ENCODE data around the gene DNAL4. TPM values are rescaled to one million over a fixed set of nuclear protein-coding genes. Genes with fewer than 3 reads are reported as not detected.

The DNAL4 gene
- total RNA-seq, 6 donors from 2014 or later, result 14.7 to 23.7 (median 20.2) TPM

DNA sequence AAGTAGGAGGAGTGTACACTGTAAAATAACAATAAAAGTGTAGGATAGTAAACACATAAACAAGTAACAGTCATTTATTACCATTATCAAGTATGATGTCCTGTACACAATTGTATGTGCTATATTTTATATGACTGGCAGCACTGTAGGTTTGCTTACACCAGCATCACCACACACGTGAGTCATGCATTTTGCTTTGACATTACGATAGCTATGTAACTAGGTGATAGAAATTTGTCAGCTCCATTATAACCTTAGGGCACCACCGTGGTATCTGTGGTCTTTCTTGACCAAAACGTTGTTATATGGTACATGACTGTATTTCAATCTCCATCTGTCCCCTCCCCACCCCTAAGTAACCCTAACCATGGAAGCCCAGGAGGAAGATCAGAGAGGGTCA lies 1.1 kb downstream of the DNAL4 start:
- Histone ChIP-seq H3K4me3 (peak overlapping the region in 2 of 4 donors; percentile 70 to 96), H3K27ac (peak overlapping the region in 2 of 4 donors; percentile 85 to 88), H3K36me3 (peaks cover 0 to 12% (median 9%) of the 10 kb centered on the region in 4 donors), H3K9me3 (no peaks in the 10 kb centered on the region), H3K4me1 (peaks cover 14 to 27% (median 16%) of the 10 kb centered on the region in 4 donors), H3K27me3 (no peaks in the 10 kb centered on the region)
- ATAC-seq (ENCODE audit: low FRiP score in 2 of 2) (no peak), DNase-seq (no peak)
- WGBS, 2 donors, result 72 to 73% methylated on average over 4 of the region's 4 CpGs
- no peak for TF ChIP-seq EP300 (IDR thresholded peaks at IDR 0.05)
- no peak for TF ChIP-seq POLR2AphosphoS5 (IDR thresholded peaks at IDR 0.05)
- no peak for TF ChIP-seq POLR2A (IDR thresholded peaks at IDR 0.05)
- TF ChIP-seq, protein P1, sequence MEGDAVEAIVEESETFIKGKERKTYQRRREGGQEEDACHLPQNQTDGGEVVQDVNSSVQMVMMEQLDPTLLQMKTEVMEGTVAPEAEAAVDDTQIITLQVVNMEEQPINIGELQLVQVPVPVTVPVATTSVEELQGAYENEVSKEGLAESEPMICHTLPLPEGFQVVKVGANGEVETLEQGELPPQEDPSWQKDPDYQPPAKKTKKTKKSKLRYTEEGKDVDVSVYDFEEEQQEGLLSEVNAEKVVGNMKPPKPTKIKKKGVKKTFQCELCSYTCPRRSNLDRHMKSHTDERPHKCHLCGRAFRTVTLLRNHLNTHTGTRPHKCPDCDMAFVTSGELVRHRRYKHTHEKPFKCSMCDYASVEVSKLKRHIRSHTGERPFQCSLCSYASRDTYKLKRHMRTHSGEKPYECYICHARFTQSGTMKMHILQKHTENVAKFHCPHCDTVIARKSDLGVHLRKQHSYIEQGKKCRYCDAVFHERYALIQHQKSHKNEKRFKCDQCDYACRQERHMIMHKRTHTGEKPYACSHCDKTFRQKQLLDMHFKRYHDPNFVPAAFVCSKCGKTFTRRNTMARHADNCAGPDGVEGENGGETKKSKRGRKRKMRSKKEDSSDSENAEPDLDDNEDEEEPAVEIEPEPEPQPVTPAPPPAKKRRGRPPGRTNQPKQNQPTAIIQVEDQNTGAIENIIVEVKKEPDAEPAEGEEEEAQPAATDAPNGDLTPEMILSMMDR (IDR thresholded peaks at IDR 0.05), result no peak

DNA sequence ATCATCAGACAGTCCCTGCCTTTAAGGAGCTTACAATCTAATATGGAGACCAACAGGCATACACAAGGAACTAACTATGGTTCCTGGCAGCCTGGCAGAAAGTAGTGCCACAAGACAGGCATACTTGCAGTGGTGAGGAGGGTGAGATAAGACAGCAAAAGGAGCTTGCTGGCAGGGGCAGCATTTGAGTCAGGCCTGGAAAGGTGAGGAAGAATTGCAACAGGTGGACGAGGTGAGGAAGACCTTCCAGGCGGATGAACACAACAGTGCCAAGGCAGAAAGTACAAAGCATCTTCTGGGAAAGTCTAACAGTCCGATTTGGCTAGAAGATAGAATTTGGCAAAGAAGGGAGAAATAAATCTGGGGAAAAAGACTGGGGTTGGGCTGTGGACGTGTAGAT lies 4.3 kb downstream of the DNAL4 start:
- H3K36me3 ChIP-seq, result peaks cover 0 to 12% (median 9%) of the 10 kb centered on the region in 4 donors
- no peak for DNase-seq
- WGBS, 2 donors, result 83 to 87% methylated on average over 4 of the region's 4 CpGs
- peaks cover 16 to 27% (median 18%) of the 10 kb centered on the region in 4 donors for H3K4me1 ChIP-seq
- peak overlapping the region in 1 of 4 donors; percentile 66 for H3K27ac ChIP-seq
- no peaks in the 10 kb centered on the region for H3K9me3 ChIP-seq
- H3K27me3 ChIP-seq, result no peaks in the 10 kb centered on the region
- no peak for TF ChIP-seq POLR2AphosphoS5 (IDR thresholded peaks at IDR 0.05)
- no peak overlapping the region for H3K4me3 ChIP-seq
- ATAC-seq (ENCODE audit: low FRiP score in 2 of 2), result no peak

DNA sequence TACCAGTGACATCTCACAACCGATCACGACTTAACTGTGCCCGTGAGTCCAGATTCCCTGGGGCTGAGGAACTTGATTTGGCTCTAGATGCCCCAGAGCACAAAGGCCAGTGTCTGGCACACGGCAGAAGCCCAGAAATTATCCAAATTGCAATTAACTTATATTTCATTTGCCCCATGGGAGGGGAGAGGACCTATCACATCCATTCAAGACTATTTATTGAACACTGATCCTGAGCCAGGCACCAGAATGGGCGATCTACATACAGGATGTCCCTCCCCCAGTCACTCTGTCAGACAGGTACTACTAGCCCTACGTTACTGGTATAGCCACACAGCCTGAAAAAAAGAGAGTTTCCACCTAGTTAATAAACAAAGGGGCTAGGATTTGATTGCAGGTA lies 5.1 kb downstream of the DNAL4 start:
- Histone ChIP-seq H3K27ac (peak overlapping the region; percentile 2 to 66 (median 48)), H3K4me1 (peaks cover 12 to 22% (median 16%) of the 10 kb centered on the region in 4 donors), H3K9me3 (no peaks in the 10 kb centered on the region), H3K36me3 (peaks cover 0 to 12% (median 9%) of the 10 kb centered on the region in 4 donors), H3K4me3 (no peak overlapping the region), H3K27me3 (no peaks in the 10 kb centered on the region)
- no peak for DNase-seq
- no peak for ATAC-seq (ENCODE audit: low FRiP score in 2 of 2)
- TF ChIP-seq POLR2AphosphoS5 (IDR thresholded peaks at IDR 0.05) (no peak), EP300 (IDR thresholded peaks at IDR 0.05) (no peak), POLR2A (IDR thresholded peaks at IDR 0.05) (no peak)
- TF ChIP-seq, protein P1 (IDR thresholded peaks at IDR 0.05), result no peak
- 74 to 76% methylated on average over 6 of the region's 6 CpGs for WGBS, 2 donors

DNA sequence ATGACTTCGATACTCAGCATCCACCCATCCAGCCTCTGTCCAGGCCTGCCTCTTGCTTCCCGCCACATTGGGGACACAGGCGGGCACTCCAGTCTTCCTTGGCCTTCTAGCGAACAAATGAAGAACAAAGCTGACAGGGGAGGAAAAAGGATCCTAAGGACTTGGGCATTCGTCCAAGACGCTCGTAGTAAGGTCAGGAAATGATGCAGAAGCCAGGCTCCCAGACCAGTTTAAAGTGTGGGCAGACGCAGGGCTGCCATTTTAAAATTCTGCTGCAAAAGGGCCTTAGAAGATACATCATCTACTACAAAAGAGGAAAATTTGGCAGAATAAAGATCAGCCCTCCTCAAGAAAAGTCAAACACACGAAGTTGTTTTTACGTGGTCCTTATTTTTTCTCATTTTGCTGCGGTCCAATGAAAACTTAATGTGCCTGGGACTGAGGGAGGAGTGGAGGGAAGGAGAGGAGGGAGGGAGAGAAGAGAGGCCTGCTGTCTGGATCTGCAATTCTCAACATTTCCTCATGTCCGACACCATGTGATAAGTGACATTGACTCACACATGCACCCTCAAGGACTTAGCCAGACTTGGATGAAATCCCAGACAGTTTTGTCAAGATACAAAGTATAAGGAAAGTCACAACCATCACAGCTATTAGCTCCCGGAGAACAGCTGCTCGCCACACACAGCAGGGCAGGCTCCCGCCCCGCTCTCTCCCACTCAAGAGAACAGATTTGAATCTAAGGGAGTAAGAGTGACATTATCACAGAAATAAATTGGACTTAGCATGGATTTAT lies 5.7 kb downstream of the DNAL4 start:
- WGBS, 2 donors, result 52% methylated on average over 16 of the region's 16 CpGs
- Histone ChIP-seq H3K36me3 (peaks cover 0 to 12% (median 9%) of the 10 kb centered on the region in 4 donors), H3K4me3 (no peak overlapping the region), H3K9me3 (no peaks in the 10 kb centered on the region), H3K27me3 (no peaks in the 10 kb centered on the region), H3K27ac (peak overlapping the region; percentile 38 to 66 (median 50)), H3K4me1 (peaks cover 8 to 18% (median 14%) of the 10 kb centered on the region in 4 donors)
- TF ChIP-seq EP300 (IDR thresholded peaks at IDR 0.05) (no peak), POLR2AphosphoS5 (IDR thresholded peaks at IDR 0.05) (peak; percentile 21 to 38), POLR2A (IDR thresholded peaks at IDR 0.05) (no peak)
- TF ChIP-seq, protein P1 (IDR thresholded peaks at IDR 0.05), result no peak
- DNase-seq, result peak; percentile 43 to 56
- ATAC-seq (ENCODE audit: low FRiP score in 2 of 2), result peak; percentile 79 to 90

DNA sequence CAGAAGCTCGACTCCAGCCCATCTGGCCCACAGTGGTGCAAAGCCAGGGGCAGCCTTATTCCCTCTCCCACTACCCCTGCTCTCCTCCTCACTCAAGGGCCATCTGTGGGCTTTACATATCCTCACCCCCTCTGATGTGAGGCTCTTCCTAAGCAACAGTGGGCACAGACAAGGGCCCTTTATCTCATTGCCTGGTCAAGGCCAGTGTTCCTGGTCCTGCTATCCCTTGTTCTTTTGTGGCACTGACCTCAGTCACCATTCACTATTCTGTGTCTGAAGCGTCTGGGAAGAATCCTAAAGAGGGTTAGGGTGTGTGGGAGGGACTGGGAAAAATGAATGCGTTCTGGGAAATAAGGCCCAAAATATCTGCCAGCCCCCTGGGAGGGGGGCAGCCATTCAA lies 7.3 kb downstream of the DNAL4 start:
- Histone ChIP-seq H3K27ac (no peak overlapping the region), H3K27me3 (no peaks in the 10 kb centered on the region), H3K4me1 (peaks cover 5 to 14% (median 11%) of the 10 kb centered on the region in 4 donors), H3K9me3 (no peaks in the 10 kb centered on the region), H3K36me3 (peaks cover 0 to 12% (median 11%) of the 10 kb centered on the region in 4 donors), H3K4me3 (no peak overlapping the region)
- DNase-seq (no peak), ATAC-seq (ENCODE audit: low FRiP score in 2 of 2) (no peak)
- TF ChIP-seq EP300 (IDR thresholded peaks at IDR 0.05), result no peak
- no peak for TF ChIP-seq POLR2AphosphoS5 (IDR thresholded peaks at IDR 0.05)
- no peak for TF ChIP-seq POLR2A (IDR thresholded peaks at IDR 0.05)
- TF ChIP-seq, protein P1 (IDR thresholded peaks at IDR 0.05), result no peak
- WGBS, 2 donors, result 91 to 93% methylated on average over 3 of the region's 3 CpGs
